ENCODE measurements around the gene SMC1B. TPM values are rescaled to one million over a fixed set of nuclear protein-coding genes. Genes with fewer than 3 reads are reported as not detected.
"Not testable (repeated sequence)": the region's sequence is repeated elsewhere in the genome, so short reads cannot be mapped to it uniquely, and the experiment has no call there.

The SMC1B gene
- total RNA-seq, 1 experiment from 2014 or later: 0.10 TPM

DNA sequence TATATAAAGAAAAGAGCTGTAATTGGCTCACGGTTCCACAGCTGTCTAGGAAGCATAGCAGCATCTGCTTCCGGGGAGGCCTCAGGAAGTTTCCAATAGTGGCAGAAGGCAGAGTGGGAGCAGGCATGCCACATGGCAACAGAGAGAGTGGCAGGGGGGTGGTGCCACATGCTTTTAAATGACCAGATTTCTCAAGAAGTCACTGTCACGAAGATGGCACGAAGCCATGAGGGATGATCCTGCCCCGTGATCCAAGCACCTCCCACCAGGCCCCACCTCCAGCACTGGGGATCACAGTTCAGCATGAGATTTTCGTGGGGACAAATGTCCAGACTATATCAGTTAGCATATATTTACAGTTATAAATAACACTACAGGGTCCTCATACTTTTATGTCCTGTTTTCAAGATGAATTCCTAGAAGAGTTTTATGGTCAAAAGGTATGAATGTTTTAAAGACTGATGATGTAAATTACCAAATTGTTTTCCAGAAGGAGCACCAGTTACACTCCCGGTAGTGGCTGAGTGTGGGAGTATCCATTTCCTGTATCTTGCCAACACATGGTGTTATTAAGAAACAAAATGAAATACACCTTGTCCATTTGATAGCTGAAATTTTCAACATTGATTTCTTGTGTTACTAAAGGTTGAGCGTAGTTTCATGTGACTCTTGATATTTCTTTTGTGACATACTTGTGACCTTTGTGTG is 84.4 kb downstream of the SMC1B start:
- TSS peak; percentile 93 for BruUV-seq (replicated peaks)
- intact Hi-C loops (cut with micrococcal nuclease; ENCODE audit: unreplicated experiment): no loop called here
- no peak for DNase-seq (ENCODE audit: low read depth, low spot score)
- in situ Hi-C loops (cut with HindIII; ENCODE audit: low pct_unique_long_range_greater_than_20kb, low sequenced_read_pairs): no loop called here
- CTCF ChIA-PET: no interaction called here
- H3K27ac ChIP-seq (ENCODE audit: low read length): no peak overlapping the region
- no peaks in the 10 kb centered on the region for H3K4me1 ChIP-seq (ENCODE audit: control insufficient read depth, insufficient read depth, low read length)
- no peaks in the 10 kb centered on the region for H3K36me3 ChIP-seq (ENCODE audit: control insufficient read depth, insufficient read depth, low read length)
- no peaks in the 10 kb centered on the region for H3K27me3 ChIP-seq (ENCODE audit: control insufficient read depth, insufficient read depth, low read length)
- H3K9me3 ChIP-seq (ENCODE audit: control insufficient read depth, insufficient read depth, low read depth, low read length): no peaks in the 10 kb centered on the region
- ATAC-seq: no peak
- no peak overlapping the region for H3K4me3 ChIP-seq (ENCODE audit: low read depth in 2 of 2, low read length in 2 of 2)
- POLR2A ChIA-PET: no interaction called here
- TF ChIP-seq SIN3A (IDR thresholded peaks at IDR 0.05; ENCODE audit: borderline replicate concordance, insufficient read depth, low read depth, low read length): no peak
- TF ChIP-seq, protein P1, sequence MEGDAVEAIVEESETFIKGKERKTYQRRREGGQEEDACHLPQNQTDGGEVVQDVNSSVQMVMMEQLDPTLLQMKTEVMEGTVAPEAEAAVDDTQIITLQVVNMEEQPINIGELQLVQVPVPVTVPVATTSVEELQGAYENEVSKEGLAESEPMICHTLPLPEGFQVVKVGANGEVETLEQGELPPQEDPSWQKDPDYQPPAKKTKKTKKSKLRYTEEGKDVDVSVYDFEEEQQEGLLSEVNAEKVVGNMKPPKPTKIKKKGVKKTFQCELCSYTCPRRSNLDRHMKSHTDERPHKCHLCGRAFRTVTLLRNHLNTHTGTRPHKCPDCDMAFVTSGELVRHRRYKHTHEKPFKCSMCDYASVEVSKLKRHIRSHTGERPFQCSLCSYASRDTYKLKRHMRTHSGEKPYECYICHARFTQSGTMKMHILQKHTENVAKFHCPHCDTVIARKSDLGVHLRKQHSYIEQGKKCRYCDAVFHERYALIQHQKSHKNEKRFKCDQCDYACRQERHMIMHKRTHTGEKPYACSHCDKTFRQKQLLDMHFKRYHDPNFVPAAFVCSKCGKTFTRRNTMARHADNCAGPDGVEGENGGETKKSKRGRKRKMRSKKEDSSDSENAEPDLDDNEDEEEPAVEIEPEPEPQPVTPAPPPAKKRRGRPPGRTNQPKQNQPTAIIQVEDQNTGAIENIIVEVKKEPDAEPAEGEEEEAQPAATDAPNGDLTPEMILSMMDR (IDR thresholded peaks at IDR 0.05): no peak
- no peak for TF ChIP-seq POLR2AphosphoS5 (IDR thresholded peaks at IDR 0.05; ENCODE audit: low read depth, low read length)
- TF ChIP-seq, protein P2, sequence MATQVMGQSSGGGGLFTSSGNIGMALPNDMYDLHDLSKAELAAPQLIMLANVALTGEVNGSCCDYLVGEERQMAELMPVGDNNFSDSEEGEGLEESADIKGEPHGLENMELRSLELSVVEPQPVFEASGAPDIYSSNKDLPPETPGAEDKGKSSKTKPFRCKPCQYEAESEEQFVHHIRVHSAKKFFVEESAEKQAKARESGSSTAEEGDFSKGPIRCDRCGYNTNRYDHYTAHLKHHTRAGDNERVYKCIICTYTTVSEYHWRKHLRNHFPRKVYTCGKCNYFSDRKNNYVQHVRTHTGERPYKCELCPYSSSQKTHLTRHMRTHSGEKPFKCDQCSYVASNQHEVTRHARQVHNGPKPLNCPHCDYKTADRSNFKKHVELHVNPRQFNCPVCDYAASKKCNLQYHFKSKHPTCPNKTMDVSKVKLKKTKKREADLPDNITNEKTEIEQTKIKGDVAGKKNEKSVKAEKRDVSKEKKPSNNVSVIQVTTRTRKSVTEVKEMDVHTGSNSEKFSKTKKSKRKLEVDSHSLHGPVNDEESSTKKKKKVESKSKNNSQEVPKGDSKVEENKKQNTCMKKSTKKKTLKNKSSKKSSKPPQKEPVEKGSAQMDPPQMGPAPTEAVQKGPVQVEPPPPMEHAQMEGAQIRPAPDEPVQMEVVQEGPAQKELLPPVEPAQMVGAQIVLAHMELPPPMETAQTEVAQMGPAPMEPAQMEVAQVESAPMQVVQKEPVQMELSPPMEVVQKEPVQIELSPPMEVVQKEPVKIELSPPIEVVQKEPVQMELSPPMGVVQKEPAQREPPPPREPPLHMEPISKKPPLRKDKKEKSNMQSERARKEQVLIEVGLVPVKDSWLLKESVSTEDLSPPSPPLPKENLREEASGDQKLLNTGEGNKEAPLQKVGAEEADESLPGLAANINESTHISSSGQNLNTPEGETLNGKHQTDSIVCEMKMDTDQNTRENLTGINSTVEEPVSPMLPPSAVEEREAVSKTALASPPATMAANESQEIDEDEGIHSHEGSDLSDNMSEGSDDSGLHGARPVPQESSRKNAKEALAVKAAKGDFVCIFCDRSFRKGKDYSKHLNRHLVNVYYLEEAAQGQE (IDR thresholded peaks at IDR 0.05; ENCODE audit: insufficient read depth in 1 of 2, low read depth in 2 of 2, low read length in 1 of 2): no peak
- no peak for TF ChIP-seq TCF7L2 (IDR thresholded peaks at IDR 0.05; ENCODE audit: low read depth, low read length)

DNA sequence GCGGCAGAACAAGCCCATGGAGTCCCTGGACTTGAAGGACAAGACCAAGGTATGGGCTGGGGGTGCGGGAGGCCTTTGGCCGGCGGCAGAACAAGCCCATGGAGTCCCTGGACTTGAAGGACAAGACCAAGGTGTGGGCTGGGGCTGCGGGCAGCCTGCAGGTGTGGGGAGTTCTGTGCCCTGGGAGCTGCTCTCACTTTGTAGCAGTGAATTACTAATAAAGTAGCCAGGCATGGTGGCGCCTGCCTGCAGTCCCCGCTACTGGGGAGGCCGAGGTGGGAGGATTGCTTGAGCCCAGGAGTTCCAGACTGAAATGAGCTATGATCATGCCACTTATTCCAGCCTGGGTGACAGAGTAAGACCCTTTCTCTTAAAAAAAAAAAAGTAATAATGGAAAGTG is 85.1 kb downstream of the SMC1B start:
- ATAC-seq: not testable (repeated sequence)

DNA sequence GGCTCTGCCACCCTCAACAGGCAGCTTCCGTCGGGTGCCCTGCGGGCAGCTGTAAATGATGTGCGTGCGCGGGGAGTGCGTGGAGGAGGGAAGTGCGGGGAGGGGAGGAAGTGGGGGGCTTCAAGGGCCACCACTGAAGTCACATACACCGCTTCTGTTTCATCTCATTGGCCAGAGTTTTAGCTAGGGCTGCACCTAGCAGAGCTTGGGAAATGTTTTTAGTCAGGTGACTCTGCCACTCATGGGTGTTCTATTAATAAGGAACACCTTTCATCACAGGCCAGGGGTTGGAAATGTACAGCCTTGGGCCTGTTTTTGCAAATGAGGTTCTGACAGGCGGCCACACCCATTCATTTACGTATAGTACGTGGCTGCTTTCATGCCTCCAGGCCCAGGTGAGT is 89.1 kb downstream of the SMC1B start:
- ATAC-seq (no peak), DNase-seq (ENCODE audit: low read depth, low spot score) (no peak)
- Histone ChIP-seq H3K4me1 (ENCODE audit: control insufficient read depth, insufficient read depth, low read length) (no peaks in the 10 kb centered on the region; the same call in 1 of the 2 replicates), H3K27ac (ENCODE audit: low read length) (no peak overlapping the region), H3K9me3 (ENCODE audit: control insufficient read depth, insufficient read depth, low read depth, low read length) (no peaks in the 10 kb centered on the region), H3K36me3 (ENCODE audit: control insufficient read depth, insufficient read depth, low read length) (no peaks in the 10 kb centered on the region; the same call in 1 of the 2 replicates), H3K4me3 (ENCODE audit: low read depth in 2 of 2, low read length in 2 of 2) (no peak overlapping the region), H3K27me3 (ENCODE audit: control insufficient read depth, insufficient read depth, low read length) (no peaks in the 10 kb centered on the region)
- TF ChIP-seq TCF7L2 (IDR thresholded peaks at IDR 0.05; ENCODE audit: low read depth, low read length) (no peak), SIN3A (IDR thresholded peaks at IDR 0.05; ENCODE audit: borderline replicate concordance, insufficient read depth, low read depth, low read length) (no peak)
- in situ Hi-C loops (cut with HindIII; ENCODE audit: low pct_unique_long_range_greater_than_20kb, low sequenced_read_pairs) (no loop called here), intact Hi-C loops (cut with micrococcal nuclease; ENCODE audit: unreplicated experiment) (no loop called here)
- POLR2A ChIA-PET: no interaction called here
- CTCF ChIA-PET: no interaction called here
- no TSS peak for BruUV-seq (replicated peaks)

More for the DNA sequence above, 85.1 kb downstream of the SMC1B start:
- CTCF ChIA-PET; in situ Hi-C loops (cut with HindIII; ENCODE audit: low pct_unique_long_range_greater_than_20kb, low sequenced_read_pairs); H3K36me3 ChIP-seq (ENCODE audit: control insufficient read depth, insufficient read depth, low read length); BruUV-seq (replicated peaks); H3K27me3 ChIP-seq (ENCODE audit: control insufficient read depth, insufficient read depth, low read length); DNase-seq (ENCODE audit: low read depth, low spot score); H3K27ac ChIP-seq (ENCODE audit: low read length); H3K4me1 ChIP-seq (ENCODE audit: control insufficient read depth, insufficient read depth, low read length); H3K9me3 ChIP-seq (ENCODE audit: control insufficient read depth, insufficient read depth, low read depth, low read length); H3K4me3 ChIP-seq (ENCODE audit: low read depth in 2 of 2, low read length in 2 of 2); intact Hi-C loops (cut with micrococcal nuclease; ENCODE audit: unreplicated experiment): not testable (repeated sequence)
- POLR2A ChIA-PET: interaction anchor here (0.6 kb wide), 1 partner anchor 62 kb away, joined by 3 read pairs; no protein-coding TSS in a partner anchor
